Stimulated activated CD8-positive, alpha-beta memory T cell treated with anti-CD3 and anti-CD28 coated beads, Interleukin-15, amount 100 ng/mL, for 24 hours (primary cell): ENCODE data around the gene POLR1A.
A peak's percentile ranks its signal among the peaks of the same experiment; 100 is the strongest.

Source experiments
- DNase-seq: peaks from one replicate; pipeline ENCODE4 v3.0.0-alpha.2; 2020; ENCODE audit warnings: low read depth

The POLR1A gene

DNA sequence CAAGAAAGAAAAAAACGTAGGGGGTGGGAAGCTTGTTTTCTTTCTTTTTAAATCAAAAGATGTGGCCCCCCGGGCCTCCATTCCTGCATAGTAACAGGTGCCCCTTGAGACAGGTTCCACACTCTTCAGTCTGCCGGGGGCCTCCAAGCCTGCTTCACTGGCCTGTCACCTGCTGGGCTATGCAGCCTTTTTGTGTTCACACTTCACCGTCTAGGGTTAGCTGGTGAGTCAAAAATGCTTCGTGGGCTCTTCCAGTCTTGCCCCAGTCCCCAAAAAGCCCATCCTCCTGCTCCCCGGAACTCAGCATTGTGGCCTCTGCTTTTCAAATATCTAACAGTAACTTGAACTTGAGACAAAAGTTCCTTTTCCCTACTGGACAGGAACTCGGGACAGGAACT is 67.9 kb downstream of the POLR1A start:
- no peak for DNase-seq

DNA sequence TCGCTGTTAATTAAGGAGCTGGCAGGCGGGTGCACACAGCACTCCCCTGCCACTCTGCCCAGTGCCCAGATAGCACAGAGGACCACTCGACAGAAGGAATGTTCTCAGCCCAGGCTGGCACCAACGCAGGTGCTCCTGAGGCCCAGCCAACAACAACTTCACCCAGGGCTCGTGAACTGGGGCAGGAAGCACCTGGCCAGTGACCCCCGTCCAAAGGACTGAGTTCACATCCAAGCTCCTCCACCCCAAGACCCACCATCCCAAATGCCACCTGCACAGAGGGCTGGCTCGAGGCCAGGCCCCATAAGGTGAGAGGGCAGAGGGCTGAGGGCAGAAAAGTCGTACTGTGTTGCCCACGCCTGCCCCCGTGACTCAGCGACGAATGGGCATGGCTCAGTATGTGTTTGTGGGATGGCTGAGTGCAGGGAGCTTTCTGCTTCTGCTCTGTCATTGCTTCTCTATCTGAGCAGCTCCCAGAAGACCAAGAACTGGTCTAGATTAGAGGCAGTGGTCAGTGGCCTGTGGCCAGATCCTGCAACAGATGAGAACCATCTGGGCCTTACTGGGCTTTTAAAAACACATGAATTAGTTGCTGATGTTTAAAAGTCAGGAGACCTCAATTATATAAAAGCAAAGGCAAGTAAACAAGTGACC is 68.4 kb downstream of the POLR1A start:
- no peak for DNase-seq

DNA sequence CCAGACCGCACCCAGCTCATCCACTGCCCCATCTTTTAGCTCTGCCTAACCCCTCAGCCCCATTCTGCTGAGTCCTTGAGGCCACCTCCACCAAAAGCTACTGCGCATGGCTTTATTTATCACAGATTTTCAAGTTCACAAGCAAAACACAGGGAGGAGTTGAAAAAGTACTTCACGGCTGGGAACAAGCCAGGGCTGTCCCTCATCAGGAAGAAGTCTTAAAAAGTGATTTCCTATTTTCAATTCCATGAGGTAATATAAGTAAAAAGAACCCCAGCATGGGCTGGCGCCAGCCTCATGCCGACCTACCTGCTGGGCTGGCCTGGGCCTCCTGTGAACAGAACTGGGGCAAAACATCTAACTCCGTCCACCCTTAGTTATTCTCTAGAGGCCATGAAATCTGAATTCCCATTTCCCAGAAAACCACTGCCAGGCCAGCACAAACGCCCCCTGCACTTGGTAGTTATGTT is 69.0 kb downstream of the POLR1A start:
- DNase-seq, result no peak

DNA sequence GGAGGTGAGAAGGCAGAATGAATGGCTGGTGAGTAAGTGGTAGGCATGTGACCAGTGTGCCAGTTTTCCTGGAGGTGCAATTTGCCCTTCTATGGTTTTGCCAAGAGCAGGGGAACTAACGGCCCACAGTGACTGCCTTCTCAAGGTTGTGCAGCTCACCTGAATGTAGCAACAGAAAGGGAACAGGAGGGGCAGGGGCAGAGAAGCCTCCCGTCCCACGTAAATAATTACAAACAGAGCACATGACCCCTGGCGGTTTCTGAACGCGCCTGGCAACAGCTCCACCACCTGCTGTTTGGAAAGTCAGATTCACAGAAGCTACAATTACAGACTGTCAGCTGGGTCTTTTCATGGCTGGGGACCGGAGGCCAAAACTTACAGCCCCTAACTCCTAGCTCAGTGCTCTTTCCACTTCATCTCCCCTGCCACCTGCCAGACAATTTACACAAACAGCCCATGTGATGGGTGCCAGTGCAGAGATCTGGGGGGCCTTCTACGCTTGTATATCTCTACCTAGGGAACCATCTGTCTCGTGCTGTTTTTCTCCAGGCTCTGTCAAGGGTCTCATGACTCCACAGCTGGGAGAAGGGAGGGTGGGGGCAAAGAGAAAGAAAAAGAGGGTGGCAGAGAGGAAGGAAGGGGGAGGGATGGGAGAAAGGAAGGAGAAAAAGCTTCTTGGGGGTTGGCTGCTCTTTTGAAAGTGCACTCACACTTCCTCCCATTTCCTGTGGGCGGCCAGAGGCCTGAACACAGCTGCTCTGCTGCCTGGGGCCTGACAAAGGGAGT is 69.6 kb downstream of the POLR1A start:
- peak; percentile 17 for DNase-seq

DNA sequence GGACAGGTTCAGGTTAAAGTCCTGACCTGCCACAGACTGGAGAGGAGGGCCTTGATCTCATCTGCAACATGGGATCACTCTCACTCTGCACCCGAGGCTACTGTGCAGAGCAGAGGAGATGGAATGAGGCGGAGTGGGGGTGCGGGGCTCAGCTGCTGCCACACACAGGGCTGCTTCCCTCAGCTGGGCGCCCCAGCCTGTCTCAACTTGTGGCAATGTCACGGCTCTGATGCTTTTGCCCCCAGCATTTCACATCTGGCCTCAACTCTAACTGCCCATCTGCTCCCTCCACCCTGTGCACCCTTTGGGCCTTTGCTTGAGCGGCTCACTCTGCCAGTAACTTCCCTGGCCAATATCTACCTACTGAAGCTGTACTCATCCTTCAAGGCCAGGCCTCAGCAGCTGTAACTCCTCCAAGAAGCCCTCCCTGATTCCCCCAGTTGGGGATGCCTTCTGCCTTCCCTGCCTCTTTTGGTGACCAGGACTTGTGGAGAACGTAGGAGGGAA is 70.3 kb downstream of the POLR1A start:
- DNase-seq, result no peak

DNA sequence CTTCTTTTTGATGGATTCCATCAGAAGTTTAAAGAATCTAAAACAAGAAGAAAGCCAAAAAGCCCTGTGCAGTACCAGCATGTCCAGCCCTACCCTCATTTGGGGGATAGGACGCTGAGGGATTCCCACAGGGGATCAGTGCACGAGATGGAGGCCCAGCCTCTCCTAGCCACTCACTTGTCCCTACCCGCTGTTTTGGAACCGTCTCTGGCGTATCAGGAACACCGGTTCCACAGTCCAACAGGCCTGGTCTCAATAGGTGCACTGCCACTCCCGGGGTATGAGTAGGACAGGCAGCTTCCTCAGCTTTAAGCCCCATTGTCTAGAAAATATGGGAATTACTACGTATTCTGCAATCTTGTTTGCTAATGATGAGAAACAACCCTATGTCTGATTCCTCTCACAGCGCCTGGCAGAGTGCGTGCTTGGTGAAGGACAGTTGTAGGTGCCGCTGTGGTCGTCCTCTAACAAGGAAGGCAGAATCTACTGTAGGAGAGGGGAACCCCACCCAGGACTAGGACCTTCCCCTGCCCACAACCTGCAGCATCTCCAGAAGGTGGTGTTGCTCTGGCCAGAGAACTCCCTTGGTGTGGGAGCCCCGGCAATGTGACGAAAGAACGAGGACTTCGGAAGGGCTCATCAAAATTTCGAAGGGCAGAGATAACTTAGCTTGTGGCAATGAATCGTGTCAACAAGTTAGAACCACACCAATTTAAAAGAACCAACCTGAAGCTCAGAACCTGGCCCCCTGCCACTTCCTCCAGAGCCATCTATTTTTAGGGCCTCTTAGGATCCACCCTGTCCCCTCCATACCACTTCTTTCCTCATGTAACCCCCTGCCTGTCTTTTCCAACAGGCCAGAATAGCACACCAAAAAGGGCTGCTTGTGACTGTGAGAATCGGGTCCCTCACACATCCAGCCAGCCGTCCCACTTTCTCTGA is 71.7 kb downstream of the POLR1A start:
- DNase-seq, result no peak

DNA sequence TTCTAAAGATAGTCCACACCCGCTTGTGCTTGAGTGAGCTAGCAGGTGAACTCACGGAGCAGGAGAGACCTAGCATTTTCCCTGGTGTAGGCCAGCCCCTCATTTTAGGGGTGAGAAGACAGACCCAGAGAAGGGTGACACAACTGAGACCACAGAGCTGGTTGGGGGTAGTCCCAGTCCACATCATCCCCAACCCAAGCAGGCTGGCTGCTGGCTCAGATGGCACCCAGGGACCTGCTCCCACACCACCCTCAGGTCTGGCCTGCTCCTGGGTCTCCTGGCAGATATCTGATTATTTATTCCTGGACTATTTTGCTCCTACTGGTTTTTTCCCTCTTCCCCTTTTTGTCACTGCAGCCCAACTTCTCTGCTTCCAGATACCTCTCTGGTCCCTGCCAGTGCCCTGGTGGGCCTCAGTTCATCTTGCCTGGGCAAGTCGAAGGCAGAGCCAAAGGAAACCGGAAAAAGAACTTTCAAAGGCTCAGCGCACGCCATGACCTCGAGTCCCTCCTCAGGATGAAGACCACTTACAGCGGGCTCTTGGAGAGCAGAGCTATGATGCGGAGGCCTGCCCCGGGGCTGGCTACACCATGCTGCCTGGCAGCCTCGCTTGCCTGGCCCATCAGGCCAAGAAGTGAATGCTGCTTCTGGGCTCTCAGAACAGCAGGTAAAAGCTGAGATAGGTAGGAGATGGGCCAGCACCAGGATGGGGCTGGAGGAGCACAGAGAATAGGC is 72.7 kb downstream of the POLR1A start:
- DNase-seq, result no peak

DNA sequence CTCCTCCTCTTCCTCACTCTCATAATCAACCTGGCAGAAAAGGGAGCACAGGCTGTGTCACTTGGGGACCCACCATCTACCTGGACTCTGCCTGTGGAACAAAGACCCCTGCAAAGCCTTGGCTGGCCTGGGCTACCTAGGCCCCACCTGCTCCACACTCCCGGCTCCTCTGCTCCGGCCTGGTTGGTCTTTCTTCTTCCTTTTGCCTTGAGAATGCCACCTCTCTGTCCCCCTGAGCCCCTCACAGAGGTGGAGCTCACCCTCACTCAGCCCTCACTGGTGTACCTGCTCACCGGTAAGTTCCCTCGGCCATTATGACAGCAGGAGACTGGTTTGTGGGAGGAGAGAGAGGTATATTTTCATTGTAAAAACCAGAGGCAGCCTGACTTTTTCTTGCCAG is 74.1 kb downstream of the POLR1A start:
- no peak for DNase-seq

DNA sequence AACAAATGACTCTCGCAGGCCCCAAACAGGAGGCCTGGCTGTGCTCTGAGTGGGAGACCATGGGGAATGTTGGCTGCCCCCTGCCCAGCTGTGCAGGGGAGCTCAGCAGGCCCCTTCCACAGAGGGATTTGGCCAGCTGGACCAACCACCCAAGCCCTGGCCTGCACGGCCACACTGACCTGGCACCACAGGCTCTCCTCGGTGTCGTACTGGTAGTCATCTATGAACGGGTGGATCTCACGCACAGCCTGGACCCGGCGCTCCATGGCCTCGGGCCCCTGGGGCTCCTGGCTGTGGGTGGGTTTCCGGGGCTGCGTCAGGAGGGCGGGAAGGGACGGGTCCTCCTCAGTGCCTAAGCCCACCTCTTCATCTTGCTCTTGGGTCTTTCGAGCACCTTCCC is 74.5 kb downstream of the POLR1A start:
- DNase-seq, result no peak

DNA sequence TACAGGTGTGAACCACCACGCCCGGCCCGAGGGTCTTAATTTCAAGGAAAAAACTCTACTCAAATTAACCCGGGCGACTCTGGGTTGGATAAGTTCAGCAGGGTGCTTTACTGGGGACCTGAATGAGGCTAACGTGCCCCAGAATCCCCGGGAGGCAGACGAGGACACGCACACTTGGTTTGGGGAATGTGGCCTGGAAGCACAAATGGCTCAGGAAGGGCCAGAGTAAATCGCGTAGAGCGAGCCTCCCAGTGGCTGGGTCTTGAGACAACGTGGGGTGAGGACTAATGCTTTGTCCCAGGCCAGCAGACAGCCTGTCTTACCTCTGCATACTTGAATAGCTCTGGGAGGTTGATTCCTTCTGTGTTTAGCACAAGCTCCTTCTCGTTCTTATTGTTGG is 75.8 kb downstream of the POLR1A start:
- no peak for DNase-seq

DNA sequence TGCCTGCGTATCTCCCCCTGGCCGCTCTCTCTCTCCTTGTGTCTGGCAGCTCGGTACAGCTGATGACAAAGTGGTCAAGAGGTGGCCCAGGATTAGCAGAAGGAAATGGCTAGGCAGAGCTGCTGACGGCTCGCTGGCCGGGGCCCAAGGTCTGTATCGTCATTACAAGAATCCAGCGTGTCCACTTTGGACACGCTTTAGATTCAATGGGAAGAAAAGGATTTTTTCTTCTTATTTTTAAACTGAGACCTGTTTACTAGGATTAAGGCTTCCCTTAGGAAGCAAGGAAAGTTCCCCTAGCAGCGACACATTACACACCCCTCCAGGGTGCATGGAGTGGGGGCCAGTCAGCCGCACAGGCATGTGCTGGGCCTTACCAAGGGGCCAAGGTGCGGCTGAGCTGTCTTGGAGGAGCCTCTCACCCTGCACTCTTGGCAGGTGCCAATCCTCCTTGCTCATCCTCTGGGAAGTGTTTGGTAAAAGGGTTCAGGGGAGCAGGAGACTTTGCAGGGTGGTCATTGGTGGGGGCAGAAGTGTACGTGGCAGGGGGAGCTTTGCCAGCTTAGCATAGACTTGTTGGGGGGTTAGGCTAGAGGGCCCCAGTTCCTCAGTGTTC is 76.8 kb downstream of the POLR1A start:
- DNase-seq, result no peak

DNA sequence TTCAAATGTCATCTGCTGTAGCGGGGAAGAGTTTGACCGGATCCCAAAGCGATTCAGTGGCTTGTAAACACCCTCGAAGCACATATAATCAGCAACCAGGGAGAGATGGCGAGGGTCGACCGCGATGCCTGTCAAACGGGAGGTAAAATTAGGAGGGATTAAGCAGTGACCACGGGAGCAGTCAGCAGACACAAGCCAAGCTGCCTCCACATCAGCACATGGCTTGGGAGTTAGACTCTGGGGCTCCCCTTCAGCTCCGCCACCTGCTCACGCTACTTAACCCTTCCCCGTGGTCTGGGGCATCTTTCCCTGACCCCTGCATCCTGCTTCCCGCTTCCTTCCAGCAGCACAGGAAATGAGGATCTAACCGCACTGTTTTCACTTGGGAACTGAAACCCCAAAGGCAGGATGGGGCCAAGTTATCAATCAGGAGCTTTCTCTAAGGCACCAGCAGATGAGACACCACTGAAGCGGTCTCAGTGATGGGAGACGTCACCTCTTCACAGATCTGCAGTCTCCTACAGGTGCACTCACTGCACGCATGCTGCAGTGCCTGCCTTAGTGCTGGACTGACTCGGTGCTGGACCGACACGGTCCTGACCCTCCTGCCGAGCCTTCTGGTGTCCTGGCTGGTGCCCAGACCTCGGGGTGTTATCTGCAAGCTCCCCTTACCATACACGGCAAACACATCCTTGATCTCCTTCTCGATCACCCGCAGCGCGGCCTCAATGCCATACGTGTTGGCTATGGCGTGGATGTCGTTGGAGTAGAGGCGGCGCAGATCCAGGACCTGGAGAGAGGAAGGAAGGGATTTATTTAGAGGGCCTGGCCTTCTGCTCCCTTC is 77.5 kb downstream of the POLR1A start:
- no peak for DNase-seq

DNA sequence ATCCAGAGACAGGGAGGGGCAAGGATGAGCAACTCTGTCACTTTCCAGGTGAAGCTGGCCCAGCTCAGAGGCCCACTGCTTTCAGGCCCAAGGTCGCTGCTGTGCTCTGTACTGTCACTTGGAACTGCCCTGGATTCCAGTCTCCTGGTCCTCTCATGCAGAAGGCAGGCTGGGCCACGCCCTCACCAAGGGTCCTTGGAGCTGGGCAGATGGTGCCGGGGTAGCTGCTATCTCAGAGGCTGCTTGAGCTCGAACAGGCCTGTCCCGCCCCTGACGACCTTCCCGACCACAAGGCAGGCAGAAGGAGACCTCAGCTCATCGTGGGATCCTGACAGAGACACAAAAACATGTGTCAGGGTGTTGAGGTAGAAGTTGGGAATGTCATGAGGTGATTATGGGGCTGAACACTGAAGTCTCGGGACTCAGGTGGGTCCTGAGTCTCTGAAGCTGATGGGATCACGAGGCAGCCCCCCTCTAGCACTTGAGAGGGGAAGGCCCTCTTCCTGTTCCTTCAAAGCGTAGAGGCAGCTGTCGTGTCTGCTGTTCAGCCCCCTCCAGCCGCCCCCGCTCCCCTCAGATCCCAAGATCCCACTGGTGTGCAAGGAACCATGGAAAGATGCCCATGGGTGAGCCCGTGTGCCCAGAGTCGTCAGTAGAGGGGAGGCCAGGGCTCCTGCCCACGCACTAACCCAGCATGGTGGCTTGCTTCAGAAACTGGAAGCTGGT is 78.3 kb downstream of the POLR1A start:
- no peak for DNase-seq

DNA sequence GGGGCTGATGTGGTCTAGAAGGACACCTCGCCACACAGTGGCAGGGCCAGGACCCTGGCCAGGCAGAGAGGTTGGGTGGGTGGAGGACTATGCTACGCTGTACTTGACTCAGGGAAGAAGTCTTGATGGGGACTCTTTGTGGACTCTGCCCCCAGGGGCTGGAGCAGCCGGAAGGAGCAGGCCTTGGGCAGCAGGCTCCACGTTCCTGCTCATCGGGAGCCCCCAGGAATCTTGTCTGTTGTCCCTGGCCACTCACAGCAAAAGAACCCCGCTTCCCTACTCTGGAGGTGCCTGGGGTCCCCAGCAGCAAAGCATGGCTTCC is 79.0 kb downstream of the POLR1A start:
- DNase-seq, result no peak

DNA sequence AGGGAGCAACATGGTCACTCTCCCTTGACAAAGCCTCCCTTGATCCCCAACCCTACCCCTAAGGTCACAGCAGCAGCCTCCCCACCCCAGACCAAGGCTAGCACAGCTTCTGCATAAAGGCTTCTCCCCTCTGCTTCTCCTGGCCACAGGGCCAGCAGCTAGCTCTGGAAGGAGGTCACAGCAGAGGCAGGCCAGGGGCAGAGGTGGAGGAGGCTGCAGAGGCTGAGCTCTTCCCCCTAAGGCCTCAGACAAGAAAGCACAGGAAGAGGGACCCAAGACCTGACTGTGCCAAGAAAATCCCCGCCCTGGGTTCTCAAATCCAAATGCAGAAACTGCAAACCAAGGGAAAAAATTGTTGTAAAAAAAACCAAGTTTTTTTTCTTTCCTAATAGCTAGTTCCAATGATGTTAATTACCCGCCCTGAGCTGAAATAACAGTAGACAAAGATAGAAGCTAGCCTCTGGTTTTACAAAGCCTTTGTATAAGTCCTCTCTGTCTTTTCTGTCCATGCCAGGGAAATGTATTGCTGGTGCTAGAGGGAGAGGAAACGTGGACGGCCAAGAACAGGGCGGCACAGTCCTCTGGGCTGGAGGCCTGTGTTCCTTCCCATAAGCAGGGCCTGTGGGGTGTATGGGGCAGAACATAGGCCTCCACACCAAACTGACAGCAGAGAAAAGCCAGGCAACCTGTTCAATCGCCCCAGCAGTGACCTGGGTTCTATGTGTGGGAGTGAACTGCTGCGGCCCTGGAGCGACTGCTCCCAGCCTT is 79.5 kb downstream of the POLR1A start:
- DNase-seq, result no peak

DNA sequence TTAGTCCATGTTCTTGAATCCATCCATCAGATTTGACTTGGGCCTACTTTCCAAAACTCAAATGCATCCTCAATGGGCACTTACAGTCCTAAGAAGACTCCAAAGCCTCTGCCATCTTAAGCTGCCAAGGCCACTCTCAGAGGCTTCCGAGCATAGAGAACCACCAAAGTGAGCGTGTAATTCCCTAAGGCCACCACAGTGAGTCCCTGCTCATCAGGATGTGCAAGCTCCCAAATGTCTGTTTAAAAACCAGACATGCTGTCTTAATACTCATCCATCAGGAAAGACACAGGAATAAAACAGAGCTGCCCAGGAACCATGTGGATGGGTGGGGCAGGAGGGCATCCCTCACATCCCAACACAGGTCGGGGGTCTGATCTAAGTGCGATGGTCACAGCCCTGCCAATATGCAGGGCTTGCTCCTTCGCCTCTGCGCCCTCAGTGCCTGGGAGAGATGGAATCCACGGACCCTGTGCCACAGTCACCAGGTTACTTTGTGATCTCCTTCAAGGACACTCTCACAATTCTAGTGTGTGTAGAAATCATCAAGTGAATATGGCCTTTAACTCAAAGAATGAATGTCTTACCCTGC is 80.4 kb downstream of the POLR1A start:
- no peak for DNase-seq

DNA sequence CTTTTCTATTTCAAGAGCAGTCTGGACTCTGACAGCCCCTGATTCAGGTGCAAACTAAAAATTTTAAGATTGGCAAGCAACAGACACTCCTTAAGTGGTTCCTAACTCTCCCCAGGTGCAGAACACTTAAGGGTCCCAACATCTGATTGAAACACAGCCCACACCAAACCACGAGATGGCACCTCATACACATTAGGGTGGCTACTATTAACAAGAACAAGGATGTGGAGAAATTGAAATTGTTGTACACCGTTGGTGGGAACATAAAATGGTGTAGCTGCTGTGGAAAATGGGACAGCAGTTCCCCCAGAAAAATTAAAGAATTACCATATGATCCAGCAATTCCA is 82.3 kb downstream of the POLR1A start:
- no peak for DNase-seq

DNA sequence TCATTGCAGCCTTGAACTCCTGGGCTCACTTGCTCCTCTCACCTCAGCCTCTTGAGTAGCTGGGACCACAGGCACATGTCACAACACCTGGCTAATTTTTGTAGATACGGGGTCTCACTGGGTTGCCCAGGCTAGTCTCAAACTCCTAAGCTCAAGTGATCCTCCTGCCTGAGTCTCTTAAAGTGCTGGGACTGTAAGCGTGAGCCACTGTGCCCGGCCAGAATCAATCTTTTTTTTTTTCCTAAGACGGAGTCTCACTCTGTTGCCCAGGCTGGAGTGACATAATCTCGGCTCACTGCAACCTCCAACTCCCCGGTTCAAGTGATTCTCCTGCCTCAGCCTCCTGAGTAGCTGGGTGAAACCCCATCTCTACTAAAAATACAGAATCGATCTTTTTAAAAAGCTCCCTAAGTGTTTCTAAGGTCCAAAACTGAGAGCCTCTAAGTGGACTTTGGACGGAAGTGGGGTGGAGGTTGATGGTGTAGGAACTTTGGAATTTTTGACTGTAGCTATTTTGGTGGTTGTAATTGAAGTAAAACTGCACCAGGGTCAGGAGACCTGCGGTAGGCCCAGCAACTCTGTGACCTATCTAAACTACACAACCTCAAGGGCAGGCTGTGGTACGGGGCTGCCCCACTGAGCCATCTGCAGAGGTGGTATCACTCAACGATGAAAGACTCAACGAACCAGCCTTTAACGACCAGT is 82.9 kb downstream of the POLR1A start:
- DNase-seq, result no peak
